Measurements from ENCODE around the gene TEX52. TPM values are rescaled to one million over a fixed set of nuclear protein-coding genes. Genes with fewer than 3 reads are reported as not detected.
A peak's percentile ranks its signal among the peaks of the same experiment; 100 is the strongest.

Gene TEX52
- total RNA-seq, 1 experiment from 2014 or later, result not detected

- intact Hi-C loops (cut with micrococcal nuclease), result no loop called here
- Histone ChIP-seq H3K9me2 (ENCODE audit: insufficient read depth) (no peaks in the 10 kb centered on the region), H3K4me2 (ENCODE audit: low read length) (no peak overlapping the region), H3K4me3 (replicated peaks in 1 of 2; ENCODE audit: low read depth in 1 of 2, low read length in 2 of 2) (no peak overlapping the region), H3K27ac (ENCODE audit: low read depth, low read length) (no peak overlapping the region), H3K9me3 (ENCODE audit: control insufficient read depth in 1 of 2, insufficient read depth in 1 of 2, low read depth in 1 of 2, low read length in 2 of 2) (no peaks in the 10 kb centered on the region), H3K4me1 (ENCODE audit: control insufficient read depth in 1 of 2, insufficient read depth in 2 of 2, low read length in 2 of 2) (peaks cover 0 to 4% of the 10 kb centered on the region in 2 experiments; a peak in 1 of 4 replicates), H3K27me3 (ENCODE audit: insufficient read depth, low read length) (no peaks in the 10 kb centered on the region), H3K36me3 (ENCODE audit: control insufficient read depth in 1 of 2, insufficient read depth in 2 of 2, low read length in 2 of 2) (peaks cover 0 to 4% of the 10 kb centered on the region in 2 experiments; a peak in 1 of 4 replicates), H2AFZ (ENCODE audit: low read depth, low read length, poor library complexity, severe bottlenecking) (no peak overlapping the region), H3K9ac (ENCODE audit: low read length) (no peak overlapping the region), H4K20me1 (ENCODE audit: insufficient read depth) (no peaks in the 10 kb centered on the region), H3K79me2 (ENCODE audit: insufficient read depth, low read length) (no peaks in the 10 kb centered on the region)
- RAD21 ChIA-PET (ENCODE audit: low non-redundant PET in 1 of 2, low total read pairs in 2 of 2, uncharacterized antibody in 2 of 2, unreplicated experiment in 2 of 2), result no interaction called here
- BruUV-seq (replicated peaks), result no TSS peak
- ATAC-seq, result 0 out of 2 replicates have a peak, but pooled peaks have one; percentile 3
- CTCF ChIA-PET, result interaction anchor here (1.4 to 2.4 kb wide), 3 partner anchors 9 to 197 kb away, joined by 3 to 13 read pairs (median 8); no protein-coding TSS in a partner anchor
- TF ChIP-seq TCF7L2 (IDR thresholded peaks at IDR 0.05; ENCODE audit: borderline replicate concordance, extremely low read depth, insufficient read depth, insufficient read length) (no peak), SIN3A (IDR thresholded peaks at IDR 0.05; ENCODE audit: low read depth) (no peak), POLR2AphosphoS5 (IDR thresholded peaks at IDR 0.05; ENCODE audit: low read depth, low read length) (no peak), SP1 (IDR thresholded peaks at IDR 0.05; ENCODE audit: low read depth) (no peak), MAX (IDR thresholded peaks at IDR 0.05) (no peak), CEBPB (IDR thresholded peaks at IDR 0.05; ENCODE audit: low read depth) (no peak), YY1 (IDR thresholded peaks at IDR 0.05; ENCODE audit: extremely low read depth, insufficient replicate concordance, low read depth, low read length) (no peak), REST (IDR thresholded peaks at IDR 0.05; ENCODE audit: low read depth) (no peak), CBX3 (IDR thresholded peaks at IDR 0.05; ENCODE audit: low read depth) (no peak), EZH2 (IDR thresholded peaks at IDR 0.05) (no peak), POLR2A (IDR thresholded peaks at IDR 0.05; ENCODE audit: borderline replicate concordance, extremely low read depth, insufficient read depth, insufficient read length) (no peak), ATF3 (IDR thresholded peaks at IDR 0.05) (no peak), ELF1 (IDR thresholded peaks at IDR 0.05; ENCODE audit: borderline replicate concordance, low read depth) (no peak), CTCF (IDR thresholded peaks at IDR 0.05 in 2 of 3, conservative IDR thresholded peaks at IDR 0.05 in 1 of 3; ENCODE audit: borderline replicate concordance in 1 of 3, insufficient read depth in 1 of 3, low read depth in 2 of 3, low read length in 2 of 3) (no peak), ZNF274 (IDR thresholded peaks at IDR 0.05; ENCODE audit: low read depth, low read length) (no peak), EZH2phosphoT487 (IDR thresholded peaks at IDR 0.05; ENCODE audit: borderline replicate concordance) (no peak)
- POLR2A ChIA-PET, result no interaction called here
- DNase-seq (ENCODE audit: low read depth, low spot score), result no peak
These were observed 11.6 kb downstream of the TEX52 start for GRCh38 chr12:2845280-2845679.

Data from HCT116 (cell line).